Raji (cell line): ENCODE results near the gene SLC35G3.

Experiments used
- POLR2A ChIP-seq: IDR thresholded peaks from 2 replicates; pipeline ENCODE4 v1.6.1; 2011; ENCODE audit warnings: low read depth, low read length, control low read depth; ENCODE audit not compliant: insufficient read depth

SLC35G3 gene

DNA sequence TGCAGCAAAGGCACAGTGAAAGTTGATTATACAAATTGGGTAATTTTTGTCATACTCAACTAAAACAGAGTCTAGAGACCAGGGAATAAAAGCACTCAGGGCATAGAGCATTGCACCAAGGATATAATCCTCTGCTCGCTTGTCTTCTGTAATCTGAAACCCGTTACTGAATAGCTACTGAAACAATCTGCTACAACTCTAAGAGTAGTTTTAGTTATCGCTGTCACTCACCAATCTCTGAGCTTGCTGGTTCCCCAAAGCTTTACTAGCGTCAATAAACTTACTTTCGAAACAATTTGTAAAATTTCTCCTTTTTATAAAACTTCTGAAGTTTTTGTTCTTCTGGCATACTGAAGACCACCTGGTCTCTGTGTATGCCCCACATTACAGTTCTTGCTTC, 22.9 kb upstream of the SLC35G3 start:
- TF ChIP-seq POLR2A = no peak

GRCh38 chr17:35214631-35215273, 20.6 kb upstream of the SLC35G3 start:
- TF ChIP-seq POLR2A = no peak

- TF ChIP-seq POLR2A = no peak
Observed at GRCh38 chr17:35214192-35214591, 20.0 kb upstream of the SLC35G3 start.

GRCh38 chr17:35213412-35213940, 19.3 kb upstream of the SLC35G3 start:
- TF ChIP-seq POLR2A = no peak

DNA sequence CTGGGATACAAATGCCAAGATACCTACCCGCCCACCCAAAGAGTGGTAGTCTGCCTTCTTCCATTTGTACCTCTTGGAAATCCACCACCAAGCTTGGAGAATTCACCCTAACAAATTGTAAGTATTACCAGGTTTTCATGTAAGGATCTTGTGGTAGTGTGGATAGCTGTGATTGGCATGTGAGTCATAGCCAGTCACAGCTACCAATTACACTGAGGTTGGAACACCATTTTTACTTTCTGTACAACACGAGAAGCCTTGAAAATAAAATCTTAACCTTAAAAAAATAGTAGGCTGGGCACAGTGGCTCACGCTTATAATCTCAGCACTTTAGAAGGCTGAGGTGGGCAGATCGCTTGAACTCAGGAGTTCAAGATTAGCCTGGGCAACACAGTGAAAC, 18.5 kb upstream of the SLC35G3 start:
- no peak for TF ChIP-seq POLR2A

- no peak for TF ChIP-seq POLR2A
Observed at GRCh38 chr17:35210741-35211140, 16.5 kb upstream of the SLC35G3 start.

DNA sequence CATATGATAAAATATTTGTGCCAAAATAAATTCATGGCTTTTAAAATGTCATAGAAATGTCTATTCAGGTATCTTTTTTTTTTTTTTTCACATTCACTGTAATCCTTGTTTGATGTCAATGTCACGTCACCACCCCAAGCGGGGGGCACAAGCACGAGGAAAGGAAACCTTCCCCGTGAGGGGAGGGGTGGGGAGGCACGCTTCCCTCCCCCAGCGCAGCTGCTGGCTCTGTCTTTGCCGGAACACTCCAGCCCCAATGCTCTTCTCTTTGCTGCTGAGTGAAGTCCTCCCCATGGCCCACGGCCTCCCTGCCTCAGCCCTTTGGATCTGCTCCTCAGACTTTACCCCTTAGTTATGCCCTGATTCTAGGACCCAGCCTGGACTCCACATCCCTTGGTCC, 1.5 kb downstream of the SLC35G3 start:
- TF ChIP-seq POLR2A = no peak

DNA sequence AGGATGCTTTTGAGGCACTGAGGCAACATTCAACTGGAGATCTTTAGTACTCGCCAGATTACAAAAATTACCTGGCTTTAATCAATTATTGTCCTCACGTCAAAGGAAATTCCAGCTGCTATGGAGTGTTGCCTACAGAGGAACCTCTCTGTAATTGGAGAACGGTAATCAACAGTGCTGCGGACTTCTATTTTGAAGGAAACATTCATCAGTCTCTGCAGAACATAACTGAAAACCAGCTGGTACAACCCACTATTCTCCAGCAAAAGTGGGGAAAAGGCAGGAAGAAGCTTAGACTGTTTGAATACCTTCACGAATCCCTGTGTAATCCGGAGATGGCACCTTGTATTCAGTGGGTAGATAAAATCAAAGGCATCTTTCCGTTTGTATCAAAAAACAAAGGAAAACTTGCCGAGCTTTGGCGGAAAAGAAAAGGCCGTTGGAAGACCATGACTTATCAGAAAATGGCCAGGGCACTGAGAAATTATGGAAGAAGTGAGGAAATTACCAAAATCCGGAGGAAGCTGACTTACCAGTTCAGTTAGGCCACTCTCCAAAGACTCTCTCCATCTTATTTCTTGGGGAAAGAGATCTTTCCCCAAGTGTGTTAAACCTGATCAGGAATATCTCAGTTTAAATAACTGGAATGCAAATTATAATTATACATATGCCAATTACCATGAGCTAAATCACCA, 3.0 kb downstream of the SLC35G3 start:
- TF ChIP-seq POLR2A = no peak

DNA sequence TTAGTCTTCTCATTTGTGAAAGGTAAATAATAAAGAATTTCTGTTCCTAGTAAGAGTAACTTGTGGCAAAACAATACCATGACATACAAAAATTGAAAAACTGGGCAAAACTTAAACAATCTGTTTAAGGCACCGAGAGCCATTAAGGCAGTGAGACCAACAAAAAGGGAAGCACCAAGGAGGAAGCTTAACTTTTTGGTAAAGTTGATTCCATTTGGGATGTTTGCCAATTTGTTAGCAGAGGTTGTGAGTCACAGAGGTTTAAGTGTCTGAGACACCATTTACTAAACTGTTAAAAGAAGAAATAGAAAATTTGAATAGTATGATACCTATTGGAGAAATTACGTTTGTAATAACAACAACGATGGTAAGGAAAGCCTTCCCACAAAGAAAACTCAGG, 4.9 kb downstream of the SLC35G3 start:
- no peak for TF ChIP-seq POLR2A

DNA sequence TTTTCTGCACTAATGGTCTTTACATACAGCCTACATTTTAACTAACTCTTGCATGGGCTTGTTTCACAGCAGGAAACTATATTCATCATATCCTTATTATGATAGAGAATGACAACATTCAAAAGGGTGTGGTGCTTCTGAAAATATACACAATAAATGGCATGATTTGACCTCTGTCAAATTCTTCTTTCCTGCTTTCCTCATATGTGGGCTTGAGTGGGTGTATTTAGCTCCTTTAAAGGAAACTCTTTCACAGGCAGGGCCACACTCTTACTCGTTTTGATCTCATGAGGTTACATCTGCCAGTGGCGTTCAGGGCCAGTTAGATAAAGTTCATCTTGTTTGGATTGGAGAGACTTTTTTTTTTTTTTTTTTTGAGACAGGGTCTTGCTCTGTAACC, 6.1 kb downstream of the SLC35G3 start:
- no peak for TF ChIP-seq POLR2A

- no peak for TF ChIP-seq POLR2A
Observed at GRCh38 chr17:35187481-35187880, 6.7 kb downstream of the SLC35G3 start.

DNA sequence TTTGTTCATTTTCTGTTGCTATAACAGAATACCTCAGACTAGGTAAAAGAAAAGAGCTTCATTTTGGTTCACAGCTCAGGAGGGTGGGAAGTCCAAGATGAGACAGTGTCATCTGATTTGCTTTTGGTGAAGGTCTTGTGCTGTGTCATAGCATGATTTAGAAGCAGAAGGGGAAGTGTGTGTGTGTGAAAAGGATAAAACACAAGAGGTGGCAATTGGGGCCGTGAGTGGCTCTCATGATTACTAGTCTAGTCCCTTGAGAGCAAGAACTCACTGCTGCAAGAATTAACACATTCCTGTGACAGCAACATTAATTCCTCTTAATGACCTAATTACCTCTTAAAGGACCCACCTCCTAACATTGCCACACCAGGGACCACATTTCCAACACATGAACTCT, 8.3 kb downstream of the SLC35G3 start:
- TF ChIP-seq POLR2A = no peak

DNA sequence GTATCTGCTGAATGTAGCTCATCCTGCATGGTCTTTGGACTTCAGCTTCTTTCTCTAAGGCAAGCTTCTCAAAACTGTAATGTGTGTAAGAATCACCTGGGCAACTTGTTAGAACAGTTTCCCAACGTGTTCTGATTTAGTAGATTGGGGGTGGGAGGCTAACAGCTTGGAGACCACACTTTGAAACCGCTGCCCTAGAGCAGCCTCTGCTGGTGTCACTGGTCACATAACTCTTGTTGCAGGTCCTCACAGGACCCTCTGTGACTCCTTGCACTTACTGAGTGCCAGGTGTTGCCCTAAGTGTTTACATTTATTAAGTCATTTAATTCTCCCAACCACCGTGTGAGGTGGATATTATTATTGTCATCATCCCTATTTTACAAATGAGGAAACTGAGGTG, 9.9 kb downstream of the SLC35G3 start:
- no peak for TF ChIP-seq POLR2A

DNA sequence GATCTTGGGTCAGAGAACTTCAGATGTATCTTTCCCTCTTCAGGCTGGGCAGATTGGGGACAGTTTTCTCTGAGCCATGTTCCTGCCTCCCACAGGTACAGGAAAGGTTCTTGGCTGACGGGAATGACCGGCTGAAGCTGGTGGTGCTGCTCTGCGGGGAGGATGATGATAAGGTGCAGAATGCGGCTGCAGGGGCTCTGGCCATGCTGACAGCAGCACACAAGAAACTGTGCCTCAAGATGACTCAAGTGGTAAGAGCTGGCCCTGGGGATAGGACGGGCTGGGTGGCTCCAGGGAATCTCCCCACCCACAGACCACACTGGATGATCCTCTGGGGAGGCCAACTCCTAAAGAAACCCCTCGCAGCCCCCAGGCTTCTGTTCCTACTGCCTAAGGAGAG, 10.9 kb downstream of the SLC35G3 start:
- TF ChIP-seq POLR2A = no peak

- no peak for TF ChIP-seq POLR2A
Observed at GRCh38 chr17:35176897-35177296, 17.3 kb downstream of the SLC35G3 start.

- no peak for TF ChIP-seq POLR2A
Observed at GRCh38 chr17:35175638-35176415, 18.4 kb downstream of the SLC35G3 start.

GRCh38 chr17:35174835-35175334, 19.3 kb downstream of the SLC35G3 start:
- no peak for TF ChIP-seq POLR2A
